ENCODE measurements around the gene LAMP1.
"Not testable (repeated sequence)": the region's sequence is repeated elsewhere in the genome, so short reads cannot be mapped to it uniquely, and the experiment has no call there.

LAMP1 gene

DNA sequence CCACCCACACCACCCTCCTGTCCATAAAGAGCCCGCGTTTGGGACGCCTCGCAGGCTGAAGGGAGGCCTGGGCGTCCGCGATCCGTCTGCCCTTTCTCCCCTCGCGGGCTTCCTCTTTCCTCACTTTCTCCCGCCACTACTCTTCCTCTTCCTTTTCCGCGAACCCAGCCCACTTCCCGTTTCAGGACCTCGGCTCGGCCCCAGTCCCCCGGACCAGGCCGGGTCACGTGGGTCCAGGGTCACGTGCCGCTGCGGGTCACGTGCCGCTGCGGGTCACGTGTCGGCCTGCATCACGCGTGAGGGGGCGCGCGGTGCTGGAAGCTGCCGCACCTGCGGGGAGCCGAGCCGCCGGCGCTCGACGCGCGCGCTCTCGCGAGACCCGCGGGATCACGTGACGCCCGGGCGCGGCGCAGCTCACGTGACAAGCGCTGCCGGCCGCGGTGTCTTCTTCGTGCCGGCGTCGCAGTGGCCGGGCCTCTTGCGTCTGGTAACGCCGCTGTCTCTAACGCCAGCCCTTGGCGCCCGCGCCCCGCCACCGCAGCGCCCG is at the start of gene LAMP1:
Gene LAMP1 (plus strand): TSS at position 417 of the 547 bp plus-strand sequence. CDS start 196 bp downstream, outside the sequence.
- peak; percentile 98 for DNase-seq

- DNase-seq = no peak
Measured at GRCh38 chr13:113252516-113253095, 44.4 kb upstream of the LAMP1 start.

DNA sequence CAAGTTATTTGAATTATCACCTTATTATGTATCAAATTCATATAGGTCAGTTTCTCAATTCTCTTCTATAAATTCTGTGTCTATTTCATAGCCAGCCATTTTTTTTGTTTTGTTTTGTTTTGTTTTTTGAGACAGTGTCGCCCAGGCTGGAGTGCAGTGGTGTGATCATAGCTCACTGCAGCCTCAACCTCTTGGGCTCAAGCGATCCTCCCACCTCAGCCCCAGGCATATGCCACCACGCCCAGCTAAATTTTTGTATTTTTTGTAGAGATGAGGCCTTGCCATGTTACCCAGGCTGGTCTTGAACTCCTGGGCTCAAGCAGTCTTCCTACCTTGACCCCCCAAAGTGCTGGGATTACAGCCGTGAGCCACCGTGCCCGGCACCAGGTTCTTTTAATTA is 39.1 kb upstream of the LAMP1 start:
- DNase-seq = not testable (repeated sequence)

DNA sequence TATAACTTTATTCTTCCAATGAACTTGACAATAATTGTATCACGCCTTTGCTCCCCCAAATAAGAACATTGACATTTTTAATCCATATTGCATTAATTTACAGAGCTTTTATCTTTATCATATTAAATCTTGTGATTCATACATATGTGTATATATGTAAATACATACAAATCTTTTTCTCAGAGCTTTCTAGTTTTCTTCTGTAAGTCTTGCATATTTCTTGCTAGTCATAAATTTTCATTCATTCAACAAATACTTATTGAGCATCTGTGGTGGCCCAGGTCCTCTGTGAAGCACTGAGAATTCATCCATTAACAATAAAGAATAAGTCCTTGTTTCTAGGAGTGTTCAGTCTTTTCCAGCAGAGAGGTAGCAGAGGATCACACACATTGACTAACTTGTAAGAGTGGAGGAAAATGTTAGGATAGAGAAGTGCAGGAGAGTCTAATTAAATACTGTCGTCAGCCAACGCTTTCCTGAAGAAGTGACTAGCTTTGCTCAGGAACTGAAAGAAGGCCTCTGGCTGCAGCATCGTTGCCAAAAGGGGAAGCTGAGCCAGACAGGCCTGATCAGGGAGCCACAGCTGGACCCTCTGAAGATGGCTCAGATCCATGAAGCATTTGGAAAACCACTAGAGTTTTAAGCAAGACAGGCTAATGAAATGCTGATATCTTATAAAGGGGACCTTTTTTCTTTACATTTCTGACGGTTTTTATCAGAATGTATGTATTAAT is 38.6 kb upstream of the LAMP1 start:
- DNase-seq = no peak

DNA sequence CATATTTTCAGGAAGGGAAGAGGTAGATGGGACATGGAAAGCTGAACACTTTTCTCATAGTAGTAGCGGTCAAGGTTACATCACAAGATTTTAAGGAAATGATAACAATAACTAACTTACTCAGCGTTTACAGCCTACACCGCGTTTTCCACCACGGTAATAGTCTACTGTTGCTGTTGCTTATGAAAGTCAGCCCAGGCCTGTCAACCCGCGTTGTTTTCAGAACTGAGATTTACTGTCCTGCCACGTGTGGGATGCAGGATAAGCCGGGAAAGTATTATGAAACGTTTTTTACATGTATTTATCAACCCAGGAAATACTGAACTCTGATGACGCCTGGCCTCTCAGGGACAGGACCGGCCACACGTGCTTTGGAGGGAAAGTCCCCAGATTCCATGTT is 36.0 kb upstream of the LAMP1 start:
- DNase-seq = no peak

- DNase-seq = not testable (repeated sequence)
Measured at GRCh38 chr13:113263016-113263415, 34.0 kb upstream of the LAMP1 start.

- DNase-seq = no peak
Measured at GRCh38 chr13:113267642-113268405, 29.2 kb upstream of the LAMP1 start.

GRCh38 chr13:113272031-113272430 is 25.0 kb upstream of the LAMP1 start:
- no peak for DNase-seq

- DNase-seq = no peak
Measured at GRCh38 chr13:113272701-113273181, 24.3 kb upstream of the LAMP1 start.

- DNase-seq = no peak
Measured at GRCh38 chr13:113273321-113273720, 23.7 kb upstream of the LAMP1 start.

DNA sequence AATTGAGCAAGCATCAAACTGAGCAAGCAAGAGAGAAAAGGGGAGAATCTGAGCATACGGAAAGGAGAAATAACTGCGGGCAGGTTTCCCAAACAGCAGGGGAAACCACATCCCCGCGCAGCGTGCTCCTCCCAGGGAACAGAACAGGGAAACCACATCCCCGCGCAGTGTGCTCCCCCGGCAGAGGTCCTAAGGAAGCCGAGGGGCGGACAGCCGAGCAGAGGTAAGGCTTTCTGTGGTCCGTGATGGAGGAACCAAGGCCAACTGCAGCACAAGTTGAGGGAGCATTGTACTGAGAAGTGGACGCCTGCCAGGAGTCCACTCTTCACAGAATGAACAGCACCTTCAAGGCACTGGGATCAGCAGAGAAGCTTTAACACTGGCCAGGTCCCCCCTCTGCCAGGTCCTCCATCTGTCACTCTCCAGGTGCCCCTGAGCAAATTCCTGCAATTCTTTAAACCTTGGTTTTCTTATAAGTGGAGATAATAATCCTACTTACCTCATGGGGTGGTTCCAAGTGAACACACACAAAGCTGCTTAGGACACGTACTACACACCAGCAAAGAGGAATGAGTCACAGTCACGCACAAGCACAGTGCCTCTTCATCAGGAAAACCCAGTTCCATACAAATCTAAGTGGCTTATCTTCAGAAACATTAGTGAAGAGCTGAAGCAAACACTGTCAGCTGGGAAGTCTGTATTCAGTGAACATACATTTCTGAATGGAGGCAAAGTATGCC is 23.0 kb upstream of the LAMP1 start:
- DNase-seq = no peak

- no peak for DNase-seq
Measured at GRCh38 chr13:113274721-113275120, 22.3 kb upstream of the LAMP1 start.

GRCh38 chr13:113275387-113275786 is 21.7 kb upstream of the LAMP1 start:
- peak; percentile 34 for DNase-seq

GRCh38 chr13:113280126-113280525 is 16.9 kb upstream of the LAMP1 start:
- DNase-seq = no peak

- no peak for DNase-seq
Measured at GRCh38 chr13:113283904-113284303, 13.1 kb upstream of the LAMP1 start.

GRCh38 chr13:113288880-113289279 is 8.2 kb upstream of the LAMP1 start:
- no peak for DNase-seq

DNA sequence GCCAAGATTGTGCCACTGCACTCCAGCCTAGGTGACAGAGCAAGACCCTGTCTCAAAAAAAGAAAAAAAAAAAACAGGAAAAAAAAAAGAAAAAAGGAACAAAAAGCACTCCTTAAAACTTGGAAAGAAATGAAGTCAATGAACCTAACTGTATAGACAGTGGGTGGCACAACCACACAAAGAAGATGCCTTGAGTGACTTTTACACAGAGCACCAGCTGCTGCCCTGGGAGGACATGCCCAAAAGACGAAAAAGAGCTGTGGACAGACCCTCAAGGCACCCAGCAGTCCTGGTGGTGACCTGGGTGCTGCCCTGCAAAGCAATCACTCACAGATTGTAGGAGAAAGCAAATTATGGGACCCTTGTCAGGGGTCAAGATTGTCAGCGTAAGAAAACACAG is 5.9 kb upstream of the LAMP1 start:
- DNase-seq = no peak

DNA sequence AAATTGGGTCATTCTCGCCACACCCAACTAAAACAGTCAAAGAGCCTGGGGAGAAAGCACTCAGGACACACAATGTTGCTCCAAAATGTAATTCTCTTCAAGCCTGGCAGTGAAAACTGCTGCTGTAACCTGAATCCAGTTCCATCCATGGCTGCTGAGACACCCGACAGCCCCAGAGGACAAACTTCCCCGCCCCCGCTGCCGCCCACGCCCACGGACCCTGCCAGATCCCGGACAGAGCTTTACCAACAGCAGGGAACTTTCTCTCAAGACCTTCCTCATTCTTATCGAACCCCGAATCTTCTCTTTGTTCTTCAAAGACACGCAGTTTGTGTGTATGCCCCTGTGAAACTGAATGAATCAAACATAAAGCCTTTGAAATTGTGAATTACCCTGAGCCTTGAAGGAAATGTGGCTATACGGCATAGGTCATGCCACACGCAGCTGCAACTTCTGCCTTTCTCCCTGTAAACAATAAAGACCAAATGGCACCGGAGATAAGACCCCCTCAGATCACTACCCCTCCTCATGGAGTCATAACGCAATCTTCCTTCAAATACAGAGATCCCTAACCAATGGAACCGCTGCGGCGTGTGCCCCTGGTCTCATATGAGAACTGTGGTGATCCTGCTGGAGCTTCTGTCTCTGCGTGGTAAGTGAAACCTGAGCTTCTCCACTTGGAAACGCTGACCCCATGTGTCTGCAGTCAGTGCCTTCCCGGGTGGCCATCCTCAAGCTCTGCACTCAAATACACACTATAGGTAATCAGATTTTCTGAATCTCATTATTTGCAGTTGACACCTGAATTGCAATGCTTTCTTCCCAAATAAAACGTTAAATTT is 4.8 kb upstream of the LAMP1 start:
- peak; percentile 6 for DNase-seq

GRCh38 chr13:113293686-113294085 is 3.4 kb upstream of the LAMP1 start:
- DNase-seq = no peak

DNA sequence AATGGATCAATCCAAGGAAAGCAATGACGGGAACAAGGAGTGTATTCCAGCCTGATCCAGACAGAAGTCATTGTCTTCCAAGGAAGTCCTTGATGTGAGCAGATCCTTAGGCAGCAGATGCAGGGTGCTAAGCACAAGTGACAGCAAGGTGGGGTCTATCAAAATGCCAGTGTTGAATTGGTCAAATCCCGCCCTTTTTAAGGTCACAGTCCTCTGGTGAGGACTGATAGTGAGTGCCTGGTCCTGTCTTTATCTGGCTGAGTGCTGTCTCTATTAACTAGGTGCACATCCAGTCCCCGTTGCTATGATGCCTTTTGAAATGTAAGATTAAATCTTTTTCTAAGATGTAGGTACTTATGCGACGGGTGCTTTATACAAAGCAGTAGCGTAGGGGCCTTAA is 1.3 kb upstream of the LAMP1 start:
- no peak for DNase-seq

GRCh38 chr13:113297370-113298042 is 467 bp downstream of the LAMP1 start:
- peak; percentile 75 for DNase-seq

Data from CD4-positive, alpha-beta T cell treated with Interleukin-10 for 1 hour (primary cell).